Measurements from ENCODE around the gene IQCM. TPM values are rescaled to one million over a fixed set of nuclear protein-coding genes. Genes with fewer than 3 reads are reported as not detected.

Gene IQCM
- total RNA-seq, 1 experiment from 2014 or later, result 0.11 TPM

DNA sequence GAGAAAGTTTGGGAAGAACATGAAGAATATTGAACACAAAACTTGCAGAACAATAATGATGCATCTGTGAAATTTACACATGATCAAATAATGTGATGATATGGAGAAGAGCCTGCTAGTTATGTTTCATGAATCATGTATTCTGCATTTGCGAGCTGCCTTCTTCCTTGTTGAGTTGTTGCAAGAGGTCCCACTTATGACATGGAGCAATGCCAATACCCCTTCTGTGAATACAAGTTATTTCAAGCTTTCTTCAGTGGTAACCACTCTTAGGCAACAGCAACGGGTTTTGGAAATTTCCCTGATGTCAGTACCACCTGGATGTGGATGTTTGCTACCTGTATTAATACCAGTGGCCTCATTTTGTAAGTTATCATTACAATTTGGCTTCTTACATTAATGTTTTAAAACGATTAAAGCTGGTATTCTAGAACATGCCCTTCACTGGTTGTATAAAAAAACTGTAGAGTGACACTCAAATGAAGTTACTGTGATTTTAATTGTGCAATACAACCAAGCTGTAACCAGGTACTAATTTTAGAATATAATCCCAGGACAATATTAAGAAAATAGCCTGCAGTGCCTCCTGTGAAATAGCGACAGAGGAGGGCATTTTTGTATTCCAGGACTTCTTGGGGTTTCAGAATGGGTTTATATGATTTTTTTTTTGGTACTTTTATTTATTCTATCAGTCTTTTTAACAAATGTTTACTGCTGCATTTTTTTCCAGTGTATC, 25.3 kb downstream of the IQCM start:
- Mint-ChIP-seq H3K9me3 (peaks cover 3% of the 10 kb centered on the region; the same call in 1 of the 2 replicates), H3K4me1 (peaks cover 6% of the 10 kb centered on the region), H3K4me3 (no peak overlapping the region), H3K36me3 (no peaks in the 10 kb centered on the region), H3K27me3 (ENCODE audit: low read depth) (no peaks in the 10 kb centered on the region; the same call in 1 of the 2 replicates), H3K27ac (no peak overlapping the region)
- no peak for ATAC-seq
- DNase-seq (ENCODE audit: low spot score), result no peak
- CTCF ChIA-PET, result no interaction called here
- TF ChIP-seq, protein P1, sequence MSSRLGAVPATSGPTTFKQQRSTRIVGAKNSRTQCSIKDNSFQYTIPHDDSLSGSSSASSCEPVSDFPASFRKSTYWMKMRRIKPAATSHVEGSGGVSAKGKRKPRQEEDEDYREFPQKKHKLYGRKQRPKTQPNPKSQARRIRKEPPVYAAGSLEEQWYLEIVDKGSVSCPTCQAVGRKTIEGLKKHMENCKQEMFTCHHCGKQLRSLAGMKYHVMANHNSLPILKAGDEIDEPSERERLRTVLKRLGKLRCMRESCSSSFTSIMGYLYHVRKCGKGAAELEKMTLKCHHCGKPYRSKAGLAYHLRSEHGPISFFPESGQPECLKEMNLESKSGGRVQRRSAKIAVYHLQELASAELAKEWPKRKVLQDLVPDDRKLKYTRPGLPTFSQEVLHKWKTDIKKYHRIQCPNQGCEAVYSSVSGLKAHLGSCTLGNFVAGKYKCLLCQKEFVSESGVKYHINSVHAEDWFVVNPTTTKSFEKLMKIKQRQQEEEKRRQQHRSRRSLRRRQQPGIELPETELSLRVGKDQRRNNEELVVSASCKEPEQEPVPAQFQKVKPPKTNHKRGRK (CRISPR knock-in tag; IDR thresholded peaks at IDR 0.05; ENCODE audit: borderline replicate concordance), result no peak
- TF ChIP-seq NR3C1 (CRISPR knock-in tag; conservative IDR thresholded peaks at IDR 0.05; ENCODE audit: low read depth), result no peak
- TF ChIP-seq, protein P2, sequence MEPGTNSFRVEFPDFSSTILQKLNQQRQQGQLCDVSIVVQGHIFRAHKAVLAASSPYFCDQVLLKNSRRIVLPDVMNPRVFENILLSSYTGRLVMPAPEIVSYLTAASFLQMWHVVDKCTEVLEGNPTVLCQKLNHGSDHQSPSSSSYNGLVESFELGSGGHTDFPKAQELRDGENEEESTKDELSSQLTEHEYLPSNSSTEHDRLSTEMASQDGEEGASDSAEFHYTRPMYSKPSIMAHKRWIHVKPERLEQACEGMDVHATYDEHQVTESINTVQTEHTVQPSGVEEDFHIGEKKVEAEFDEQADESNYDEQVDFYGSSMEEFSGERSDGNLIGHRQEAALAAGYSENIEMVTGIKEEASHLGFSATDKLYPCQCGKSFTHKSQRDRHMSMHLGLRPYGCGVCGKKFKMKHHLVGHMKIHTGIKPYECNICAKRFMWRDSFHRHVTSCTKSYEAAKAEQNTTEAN (CRISPR knock-in tag; IDR thresholded peaks at IDR 0.05), result no peak
- TF ChIP-seq TCF7 (CRISPR knock-in tag; IDR thresholded peaks at IDR 0.05; ENCODE audit: low read depth), result no peak
- no peak for TF ChIP-seq EMX1 (CRISPR knock-in tag; IDR thresholded peaks at IDR 0.05)
- TF ChIP-seq, protein P3, sequence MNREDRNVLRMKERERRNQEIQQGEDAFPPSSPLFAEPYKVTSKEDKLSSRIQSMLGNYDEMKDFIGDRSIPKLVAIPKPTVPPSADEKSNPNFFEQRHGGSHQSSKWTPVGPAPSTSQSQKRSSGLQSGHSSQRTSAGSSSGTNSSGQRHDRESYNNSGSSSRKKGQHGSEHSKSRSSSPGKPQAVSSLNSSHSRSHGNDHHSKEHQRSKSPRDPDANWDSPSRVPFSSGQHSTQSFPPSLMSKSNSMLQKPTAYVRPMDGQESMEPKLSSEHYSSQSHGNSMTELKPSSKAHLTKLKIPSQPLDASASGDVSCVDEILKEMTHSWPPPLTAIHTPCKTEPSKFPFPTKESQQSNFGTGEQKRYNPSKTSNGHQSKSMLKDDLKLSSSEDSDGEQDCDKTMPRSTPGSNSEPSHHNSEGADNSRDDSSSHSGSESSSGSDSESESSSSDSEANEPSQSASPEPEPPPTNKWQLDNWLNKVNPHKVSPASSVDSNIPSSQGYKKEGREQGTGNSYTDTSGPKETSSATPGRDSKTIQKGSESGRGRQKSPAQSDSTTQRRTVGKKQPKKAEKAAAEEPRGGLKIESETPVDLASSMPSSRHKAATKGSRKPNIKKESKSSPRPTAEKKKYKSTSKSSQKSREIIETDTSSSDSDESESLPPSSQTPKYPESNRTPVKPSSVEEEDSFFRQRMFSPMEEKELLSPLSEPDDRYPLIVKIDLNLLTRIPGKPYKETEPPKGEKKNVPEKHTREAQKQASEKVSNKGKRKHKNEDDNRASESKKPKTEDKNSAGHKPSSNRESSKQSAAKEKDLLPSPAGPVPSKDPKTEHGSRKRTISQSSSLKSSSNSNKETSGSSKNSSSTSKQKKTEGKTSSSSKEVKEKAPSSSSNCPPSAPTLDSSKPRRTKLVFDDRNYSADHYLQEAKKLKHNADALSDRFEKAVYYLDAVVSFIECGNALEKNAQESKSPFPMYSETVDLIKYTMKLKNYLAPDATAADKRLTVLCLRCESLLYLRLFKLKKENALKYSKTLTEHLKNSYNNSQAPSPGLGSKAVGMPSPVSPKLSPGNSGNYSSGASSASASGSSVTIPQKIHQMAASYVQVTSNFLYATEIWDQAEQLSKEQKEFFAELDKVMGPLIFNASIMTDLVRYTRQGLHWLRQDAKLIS (CRISPR knock-in tag; IDR thresholded peaks at IDR 0.05; ENCODE audit: borderline replicate concordance), result no peak
- TF ChIP-seq, protein P4, sequence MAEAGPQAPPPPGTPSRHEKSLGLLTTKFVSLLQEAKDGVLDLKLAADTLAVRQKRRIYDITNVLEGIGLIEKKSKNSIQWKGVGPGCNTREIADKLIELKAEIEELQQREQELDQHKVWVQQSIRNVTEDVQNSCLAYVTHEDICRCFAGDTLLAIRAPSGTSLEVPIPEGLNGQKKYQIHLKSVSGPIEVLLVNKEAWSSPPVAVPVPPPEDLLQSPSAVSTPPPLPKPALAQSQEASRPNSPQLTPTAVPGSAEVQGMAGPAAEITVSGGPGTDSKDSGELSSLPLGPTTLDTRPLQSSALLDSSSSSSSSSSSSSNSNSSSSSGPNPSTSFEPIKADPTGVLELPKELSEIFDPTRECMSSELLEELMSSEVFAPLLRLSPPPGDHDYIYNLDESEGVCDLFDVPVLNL (CRISPR knock-in tag; IDR thresholded peaks at IDR 0.05; ENCODE audit: borderline replicate concordance, low read depth), result no peak
- TF ChIP-seq, protein P5, sequence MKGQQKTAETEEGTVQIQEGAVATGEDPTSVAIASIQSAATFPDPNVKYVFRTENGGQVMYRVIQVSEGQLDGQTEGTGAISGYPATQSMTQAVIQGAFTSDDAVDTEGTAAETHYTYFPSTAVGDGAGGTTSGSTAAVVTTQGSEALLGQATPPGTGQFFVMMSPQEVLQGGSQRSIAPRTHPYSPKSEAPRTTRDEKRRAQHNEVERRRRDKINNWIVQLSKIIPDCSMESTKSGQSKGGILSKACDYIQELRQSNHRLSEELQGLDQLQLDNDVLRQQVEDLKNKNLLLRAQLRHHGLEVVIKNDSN (CRISPR knock-in tag; IDR thresholded peaks at IDR 0.05), result no peak
- TF ChIP-seq, protein P6, sequence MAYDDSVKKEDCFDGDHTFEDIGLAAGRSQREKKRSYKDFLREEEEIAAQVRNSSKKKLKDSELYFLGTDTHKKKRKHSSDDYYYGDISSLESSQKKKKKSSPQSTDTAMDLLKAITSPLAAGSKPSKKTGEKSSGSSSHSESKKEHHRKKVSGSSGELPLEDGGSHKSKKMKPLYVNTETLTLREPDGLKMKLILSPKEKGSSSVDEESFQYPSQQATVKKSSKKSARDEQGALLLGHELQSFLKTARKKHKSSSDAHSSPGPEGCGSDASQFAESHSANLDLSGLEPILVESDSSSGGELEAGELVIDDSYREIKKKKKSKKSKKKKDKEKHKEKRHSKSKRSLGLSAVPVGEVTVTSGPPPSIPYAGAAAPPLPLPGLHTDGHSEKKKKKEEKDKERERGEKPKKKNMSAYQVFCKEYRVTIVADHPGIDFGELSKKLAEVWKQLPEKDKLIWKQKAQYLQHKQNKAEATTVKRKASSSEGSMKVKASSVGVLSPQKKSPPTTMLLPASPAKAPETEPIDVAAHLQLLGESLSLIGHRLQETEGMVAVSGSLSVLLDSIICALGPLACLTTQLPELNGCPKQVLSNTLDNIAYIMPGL (CRISPR knock-in tag; IDR thresholded peaks at IDR 0.05), result no peak
- TF ChIP-seq TEAD1 (CRISPR knock-in tag; IDR thresholded peaks at IDR 0.05), result no peak
- TF ChIP-seq, protein P7, sequence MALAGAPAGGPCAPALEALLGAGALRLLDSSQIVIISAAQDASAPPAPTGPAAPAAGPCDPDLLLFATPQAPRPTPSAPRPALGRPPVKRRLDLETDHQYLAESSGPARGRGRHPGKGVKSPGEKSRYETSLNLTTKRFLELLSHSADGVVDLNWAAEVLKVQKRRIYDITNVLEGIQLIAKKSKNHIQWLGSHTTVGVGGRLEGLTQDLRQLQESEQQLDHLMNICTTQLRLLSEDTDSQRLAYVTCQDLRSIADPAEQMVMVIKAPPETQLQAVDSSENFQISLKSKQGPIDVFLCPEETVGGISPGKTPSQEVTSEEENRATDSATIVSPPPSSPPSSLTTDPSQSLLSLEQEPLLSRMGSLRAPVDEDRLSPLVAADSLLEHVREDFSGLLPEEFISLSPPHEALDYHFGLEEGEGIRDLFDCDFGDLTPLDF (CRISPR knock-in tag; IDR thresholded peaks at IDR 0.05), result no peak
- TF ChIP-seq GRHL2 (CRISPR knock-in tag; IDR thresholded peaks at IDR 0.05; ENCODE audit: insufficient replicate concordance, severe bottlenecking), result no peak
- no peak for TF ChIP-seq CBFB (CRISPR knock-in tag; IDR thresholded peaks at IDR 0.05; ENCODE audit: low read depth)
- no peak for TF ChIP-seq MYBL2 (CRISPR knock-in tag; IDR thresholded peaks at IDR 0.05)
- no peak for TF ChIP-seq SP1 (CRISPR knock-in tag; conservative IDR thresholded peaks at IDR 0.05)
- no peak for TF ChIP-seq ZNF219 (CRISPR knock-in tag; IDR thresholded peaks at IDR 0.05; ENCODE audit: borderline replicate concordance)
- TF ChIP-seq, protein P8, sequence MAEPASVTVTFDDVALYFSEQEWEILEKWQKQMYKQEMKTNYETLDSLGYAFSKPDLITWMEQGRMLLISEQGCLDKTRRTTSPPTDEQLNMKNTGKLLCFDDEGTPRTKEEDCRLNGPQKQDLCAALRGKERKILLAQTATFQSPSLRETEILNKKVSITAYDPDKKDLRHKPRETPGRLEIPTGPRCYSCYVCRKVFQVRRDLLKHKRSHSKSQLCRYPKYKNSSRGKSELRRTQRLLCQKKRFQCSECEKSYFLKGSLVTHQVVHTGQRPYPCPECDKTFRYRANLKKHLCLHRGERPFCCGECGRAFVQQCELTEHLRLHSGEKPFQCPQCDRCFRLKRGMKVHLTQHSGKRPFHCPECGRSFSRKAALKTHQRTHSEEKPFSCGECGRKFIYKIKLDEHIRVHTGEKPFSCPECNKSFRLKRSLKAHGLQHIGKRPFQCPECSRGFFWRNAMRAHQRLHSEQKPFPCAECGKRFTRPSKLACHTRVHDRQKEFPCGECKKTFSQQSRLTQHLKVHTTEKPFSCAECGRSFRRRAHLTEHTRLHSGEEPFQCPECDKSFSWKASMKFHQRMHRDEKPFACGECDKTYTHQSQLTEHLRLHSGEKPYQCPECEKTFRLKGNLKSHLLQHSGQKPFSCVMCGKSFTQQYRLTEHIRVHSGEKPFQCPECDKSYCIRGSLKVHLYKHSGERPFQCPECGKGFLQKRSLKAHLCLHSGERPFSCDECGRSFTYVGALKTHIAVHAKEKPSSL (CRISPR knock-in tag; conservative IDR thresholded peaks at IDR 0.05), result no peak
- POLR2A ChIA-PET, result no interaction called here
